Testis (tissue), 2 donors: ENCODE results near the gene NRTN.

ENCODE experiments used
- POLR2A ChIP-seq: fragments of 450-650 bp; IDR thresholded peaks from one replicate; pipeline ENCODE4 v1.6.1; 2017; ENCODE audit warnings: antibody characterized with exemption, mild to moderate bottlenecking, moderate library complexity
- TF ChIP-seq, protein P1 (sequence below), 3 experiments: fragments of 450-650 bp in 2 of 3; fragments of 200-600 bp in 1 of 3; sonication (generic) in 1 of 3; IDR thresholded peaks; one replicate each; pipeline ENCODE4 v1.5.1; 2016 to 2019; ENCODE audit warnings: antibody characterized with exemption in 3 of 3, mild to moderate bottlenecking in 2 of 3, moderate library complexity in 1 of 3

DNA sequence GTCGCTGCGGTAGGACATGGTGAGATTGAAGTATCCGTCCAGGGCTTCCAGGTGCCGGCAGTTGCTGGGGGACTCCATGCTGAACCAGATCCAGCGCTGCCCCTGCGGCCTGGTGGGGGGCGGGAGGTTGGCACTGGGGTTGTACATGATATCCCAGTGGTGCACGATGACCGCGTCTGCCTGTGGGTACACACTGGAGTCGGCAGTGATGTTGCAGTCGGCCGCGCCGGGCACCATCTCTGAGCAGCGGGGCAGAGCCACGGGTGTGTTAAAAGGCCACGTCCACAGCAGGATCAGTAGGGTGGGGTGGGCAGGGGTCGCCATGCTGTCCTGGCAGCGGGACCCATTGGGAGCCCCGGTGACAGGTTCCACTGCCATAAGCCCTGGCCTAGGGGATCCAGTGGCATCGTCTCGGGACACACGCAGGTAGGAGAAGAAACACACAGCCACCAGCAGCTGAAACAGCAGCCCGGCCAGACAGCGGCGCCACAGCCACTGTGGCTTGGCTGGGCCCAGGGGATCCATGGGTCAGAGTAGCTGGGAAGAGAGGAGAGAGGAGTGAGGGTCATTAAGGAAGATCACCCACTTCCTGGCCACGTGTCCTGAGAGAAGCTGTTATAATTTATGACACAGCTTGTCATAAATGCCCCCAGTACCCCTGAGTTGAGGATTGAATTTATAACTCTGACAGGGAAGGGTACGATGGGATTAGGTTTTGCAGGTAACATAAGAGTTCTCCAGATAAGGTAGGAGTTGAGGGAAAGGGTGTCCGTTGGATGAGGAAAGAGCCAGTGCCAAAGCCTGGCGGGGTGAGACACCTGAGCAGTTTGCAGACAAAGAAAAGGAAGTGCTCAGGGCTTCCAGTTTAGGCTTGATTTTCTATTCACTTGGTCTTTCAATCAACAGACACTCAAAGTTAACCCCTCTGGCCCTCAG is 62.6 kb downstream of the NRTN start:
- TF ChIP-seq, protein P1, sequence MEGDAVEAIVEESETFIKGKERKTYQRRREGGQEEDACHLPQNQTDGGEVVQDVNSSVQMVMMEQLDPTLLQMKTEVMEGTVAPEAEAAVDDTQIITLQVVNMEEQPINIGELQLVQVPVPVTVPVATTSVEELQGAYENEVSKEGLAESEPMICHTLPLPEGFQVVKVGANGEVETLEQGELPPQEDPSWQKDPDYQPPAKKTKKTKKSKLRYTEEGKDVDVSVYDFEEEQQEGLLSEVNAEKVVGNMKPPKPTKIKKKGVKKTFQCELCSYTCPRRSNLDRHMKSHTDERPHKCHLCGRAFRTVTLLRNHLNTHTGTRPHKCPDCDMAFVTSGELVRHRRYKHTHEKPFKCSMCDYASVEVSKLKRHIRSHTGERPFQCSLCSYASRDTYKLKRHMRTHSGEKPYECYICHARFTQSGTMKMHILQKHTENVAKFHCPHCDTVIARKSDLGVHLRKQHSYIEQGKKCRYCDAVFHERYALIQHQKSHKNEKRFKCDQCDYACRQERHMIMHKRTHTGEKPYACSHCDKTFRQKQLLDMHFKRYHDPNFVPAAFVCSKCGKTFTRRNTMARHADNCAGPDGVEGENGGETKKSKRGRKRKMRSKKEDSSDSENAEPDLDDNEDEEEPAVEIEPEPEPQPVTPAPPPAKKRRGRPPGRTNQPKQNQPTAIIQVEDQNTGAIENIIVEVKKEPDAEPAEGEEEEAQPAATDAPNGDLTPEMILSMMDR (IDR thresholded peaks at IDR 0.05) = no peak
- TF ChIP-seq POLR2A = no peak
